Measurements from ENCODE around the gene CDPF1. TPM values are rescaled to one million over a fixed set of nuclear protein-coding genes. Genes with fewer than 3 reads are reported as not detected.

The CDPF1 gene
- total RNA-seq, 2 experiments from 2014 or later: 11.9 to 12.1 TPM

GRCh38 chr22:46262449-46263215 lies 12.5 kb upstream of the CDPF1 start:
- Mint-ChIP-seq H3K36me3 (ENCODE audit: low read depth) (no peaks in the 10 kb centered on the region), H3K27ac (no peak overlapping the region), H3K27me3 (peaks cover 61% of the 10 kb centered on the region), H3K4me1 (ENCODE audit: low read depth) (peaks cover 9% of the 10 kb centered on the region), H3K9me3 (no peaks in the 10 kb centered on the region), H3K4me3 (no peak overlapping the region)
- POLR2A ChIA-PET: interaction anchor here (1.1 kb wide), 1 partner anchor 23 kb away, joined by 3 read pairs; no protein-coding TSS in a partner anchor
- intact Hi-C loops (cut with micrococcal nuclease): no loop called here
- DNase-seq (peak; percentile 68), ATAC-seq (peak; percentile 82)
- TF ChIP-seq CTCF (IDR thresholded peaks at IDR 0.05): peak; percentile 29
- CTCF ChIA-PET: interaction anchor here (1.4 to 1.7 kb wide), 2 partner anchors 14 to 145 kb away, joined by 3 read pairs; no protein-coding TSS in a partner anchor

GRCh38 chr22:46260038-46260437 lies 9.9 kb upstream of the CDPF1 start:
- ChIA-PET POLR2A (no interaction called here), CTCF (interaction anchor here (0.9 kb wide), 1 partner anchor 138 kb away, joined by 3 read pairs; no protein-coding TSS in a partner anchor)
- ATAC-seq (no peak), DNase-seq (no peak)
- Mint-ChIP-seq H3K27ac (no peak overlapping the region), H3K4me3 (no peak overlapping the region), H3K9me3 (no peaks in the 10 kb centered on the region), H3K4me1 (ENCODE audit: low read depth) (peaks cover 4% of the 10 kb centered on the region), H3K36me3 (ENCODE audit: low read depth) (no peaks in the 10 kb centered on the region), H3K27me3 (peaks cover 47% of the 10 kb centered on the region)
- TF ChIP-seq CTCF (IDR thresholded peaks at IDR 0.05): no peak
- intact Hi-C loops (cut with micrococcal nuclease): no loop called here

- Mint-ChIP-seq H3K27me3 (peaks cover 46% of the 10 kb centered on the region), H3K4me1 (ENCODE audit: low read depth) (peaks cover 7% of the 10 kb centered on the region), H3K36me3 (ENCODE audit: low read depth) (peaks cover under 1% of the 10 kb centered on the region), H3K9me3 (no peaks in the 10 kb centered on the region), H3K4me3 (no peak overlapping the region), H3K27ac (no peak overlapping the region)
- ChIA-PET POLR2A (no interaction called here), CTCF (no interaction called here)
- ATAC-seq (no peak), DNase-seq (no peak)
- intact Hi-C loops (cut with micrococcal nuclease): no loop called here
- TF ChIP-seq CTCF (IDR thresholded peaks at IDR 0.05): no peak
Measured at GRCh38 chr22:46259374-46259773, 9.3 kb upstream of the CDPF1 start.

GRCh38 chr22:46256358-46256958 lies 6.4 kb upstream of the CDPF1 start:
- Mint-ChIP-seq H3K36me3 (ENCODE audit: low read depth) (peaks cover 4% of the 10 kb centered on the region), H3K9me3 (no peaks in the 10 kb centered on the region), H3K27me3 (peaks cover 23% of the 10 kb centered on the region), H3K4me1 (ENCODE audit: low read depth) (peaks cover 15% of the 10 kb centered on the region), H3K4me3 (no peak overlapping the region), H3K27ac (no peak overlapping the region)
- ChIA-PET POLR2A (no interaction called here), CTCF (interaction anchor here (1.4 kb wide), 1 partner anchor 250 kb away, joined by 3 read pairs; no protein-coding TSS in a partner anchor)
- DNase-seq: no peak
- no peak for ATAC-seq
- intact Hi-C loops (cut with micrococcal nuclease): no loop called here
- TF ChIP-seq CTCF (IDR thresholded peaks at IDR 0.05): no peak

Measured in activated CD8-positive, alpha-beta T cell treated with anti-CD3 and anti-CD28 coated beads for 36 hours (primary cell).